Esophagus muscularis mucosa (tissue), 4 donors: Measurements from ENCODE around the gene DMD. TPM values are rescaled to one million over a fixed set of nuclear protein-coding genes. Genes with fewer than 3 reads are reported as not detected.
A peak's percentile ranks its signal among the peaks of the same experiment; 100 is the strongest.
"Not testable (repeated sequence)": the region's sequence is repeated elsewhere in the genome, so short reads cannot be mapped to it uniquely, and the experiment has no call there.

Experiments used
- DNase-seq: peaks from one replicate; pipeline ENCODE4 v3.0.0-alpha.2; 2017; ENCODE audit errors: extremely low spot score
- H3K27ac ChIP-seq, 4 donors: fragments of 200-600 bp; sonication (generic); replicated peaks in 1 of 4; 1 replicate in 3 of 4; 2 replicates in 1 of 4; pipeline ENCODE4 v1.5.1; 2016 to 2019; ENCODE audit warnings: mild to moderate bottlenecking in 1 of 4
- H3K27me3 ChIP-seq, 4 donors: fragments of 200-600 bp; sonication (generic); one replicate each; pipeline versions ENCODE4 v1.5.1 to v1.6.0; 2016 to 2019
- H3K36me3 ChIP-seq, 4 donors: fragments of 200-600 bp; sonication (generic); one replicate each; pipeline ENCODE4 v1.5.1; 2016 to 2019
- H3K4me1 ChIP-seq, 4 donors: fragments of 200-600 bp; sonication (generic); one replicate each; pipeline ENCODE4 v1.5.1; 2016 to 2019
- H3K4me3 ChIP-seq, 4 donors: fragments of 200-600 bp; sonication (generic); 1 replicate in 2 of 4; 2 replicates in 2 of 4; pipeline ENCODE4 v1.5.1; 2016 to 2019; ENCODE audit warnings: mild to moderate bottlenecking in 4 of 4, moderate library complexity in 1 of 4
- H3K9me3 ChIP-seq, 4 donors: fragments of 200-600 bp; sonication (generic); 1 replicate in 3 of 4; 2 replicates in 1 of 4; pipeline ENCODE4 v1.5.1; 2016 to 2019
- CTCF ChIP-seq, 3 experiments: fragments of 200-600 bp in 2 of 3; fragments of 450-650 bp in 1 of 3; sonication (generic) in 2 of 3; IDR thresholded peaks; one replicate each; pipeline ENCODE4 v1.5.1; 2017 to 2019; ENCODE audit warnings: antibody characterized with exemption in 3 of 3, mild to moderate bottlenecking in 2 of 3, moderate library complexity in 1 of 3
- EP300 ChIP-seq: sonication (generic); formaldehyde crosslinking; IDR thresholded peaks from one replicate; pipeline ENCODE4 v1.6.1; 2017; ENCODE audit warnings: antibody characterized with exemption
- POLR2A ChIP-seq: fragments of 450-650 bp; IDR thresholded peaks from one replicate; pipeline ENCODE4 v1.6.1; 2017; ENCODE audit warnings: antibody characterized with exemption, moderate library complexity, mild to moderate bottlenecking, low read depth
- POLR2AphosphoS5 ChIP-seq, 2 donors: sonication (generic); formaldehyde crosslinking; IDR thresholded peaks; one replicate each; pipeline ENCODE4 v1.6.1; 2017; ENCODE audit warnings: antibody characterized with exemption in 2 of 2
- WGBS: methylation state at CpG from one replicate; pipeline ENCODE4 v1.1.5; 2018; 5-methylcytosine and 5-hydroxymethylcytosine counted together
- intact Hi-C: fragments of 100-400 bp; cut with DNase I; formaldehyde crosslinking; loops from one replicate; pipeline ENCODE4 v1.15.1; 2023
- total RNA-seq, 4 donors: library from RNA; depleted of rRNA; stranded (reverse); fragments of >200 nt; gene quantifications; one replicate each; pipeline versions ENCODE4 v1.1.0 to v1.2.1, GENCODE V29; 2016

DMD gene
- total RNA-seq, 4 donors from 2014 or later, result 127 to 210 (median 188) TPM

- no peaks in the 10 kb centered on the region for H3K9me3 ChIP-seq
- intact Hi-C loops, result no loop called here
- no peaks in the 10 kb centered on the region for H3K27me3 ChIP-seq
- H3K36me3 ChIP-seq, result no peaks in the 10 kb centered on the region
- TF ChIP-seq POLR2A (no peak), CTCF (IDR thresholded peaks at IDR 0.05) (no peak), POLR2AphosphoS5 (IDR thresholded peaks at IDR 0.05) (no peak), EP300 (no peak)
- no peaks in the 10 kb centered on the region for H3K4me1 ChIP-seq
- H3K27ac ChIP-seq, result no peak overlapping the region
- no peak overlapping the region for H3K4me3 ChIP-seq
- DNase-seq, result no peak
- WGBS, result 43% methylated on average over 1 of the region's 1 CpG
Observed at GRCh38 chrX:32545101-32545500, 666.2 kb downstream of the DMD start.

GRCh38 chrX:32538554-32538953, 672.8 kb downstream of the DMD start:
- DNase-seq, result no peak
- no peaks in the 10 kb centered on the region for H3K27me3 ChIP-seq
- 88% methylated on average over 8 of the region's 8 CpGs for WGBS
- TF ChIP-seq POLR2AphosphoS5 (IDR thresholded peaks at IDR 0.05) (no peak), CTCF (IDR thresholded peaks at IDR 0.05) (no peak), EP300 (no peak), POLR2A (no peak)
- intact Hi-C loops, result loop anchor here (5.0 kb wide), 1 partner anchor 799 kb away; no protein-coding TSS in a partner anchor
- no peak overlapping the region for H3K27ac ChIP-seq
- H3K36me3 ChIP-seq, result no peaks in the 10 kb centered on the region
- H3K9me3 ChIP-seq, result no peaks in the 10 kb centered on the region
- H3K4me3 ChIP-seq, result no peak overlapping the region
- H3K4me1 ChIP-seq, result no peaks in the 10 kb centered on the region

- DNase-seq, result no peak
- intact Hi-C loops, result no loop called here
Observed at GRCh38 chrX:32533848-32534247, 677.5 kb downstream of the DMD start.

GRCh38 chrX:32532262-32532661, 679.1 kb downstream of the DMD start:
- WGBS, result 63% methylated on average over 4 of the region's 4 CpGs
- TF ChIP-seq POLR2A (no peak), CTCF (IDR thresholded peaks at IDR 0.05) (no peak), POLR2AphosphoS5 (IDR thresholded peaks at IDR 0.05) (no peak), EP300 (no peak)
- intact Hi-C loops, result no loop called here
- H3K36me3 ChIP-seq, result no peaks in the 10 kb centered on the region
- no peak for DNase-seq
- H3K4me1 ChIP-seq, result no peaks in the 10 kb centered on the region
- H3K4me3 ChIP-seq, result no peak overlapping the region
- H3K27ac ChIP-seq, result no peak overlapping the region
- no peaks in the 10 kb centered on the region for H3K27me3 ChIP-seq
- no peaks in the 10 kb centered on the region for H3K9me3 ChIP-seq

More at GRCh38 chrX:32533848-32534247, 677.5 kb downstream of the DMD start:
- 69% methylated on average over 4 of the region's 4 CpGs for WGBS
- H3K4me3 ChIP-seq, result no peak overlapping the region
- H3K27me3 ChIP-seq, result no peaks in the 10 kb centered on the region
- H3K4me1 ChIP-seq, result no peaks in the 10 kb centered on the region
- H3K9me3 ChIP-seq, result no peaks in the 10 kb centered on the region
- no peak for TF ChIP-seq POLR2A
- no peak for TF ChIP-seq CTCF (IDR thresholded peaks at IDR 0.05)
- TF ChIP-seq POLR2AphosphoS5 (IDR thresholded peaks at IDR 0.05), result no peak
- TF ChIP-seq EP300, result no peak
- H3K36me3 ChIP-seq, result no peaks in the 10 kb centered on the region
- no peak overlapping the region for H3K27ac ChIP-seq

- H3K27me3 ChIP-seq, result no peaks in the 10 kb centered on the region
- 5% methylated on average over 3 of the region's 3 CpGs for WGBS
- no peaks in the 10 kb centered on the region for H3K9me3 ChIP-seq
- peak overlapping the region; percentile 13 to 36 (median 24) for H3K4me3 ChIP-seq
- H3K36me3 ChIP-seq, result no peaks in the 10 kb centered on the region
- no peaks in the 10 kb centered on the region for H3K4me1 ChIP-seq
- intact Hi-C loops, result no loop called here
- H3K27ac ChIP-seq, result no peak overlapping the region
- TF ChIP-seq POLR2AphosphoS5 (IDR thresholded peaks at IDR 0.05), result no peak
- no peak for TF ChIP-seq POLR2A
- TF ChIP-seq CTCF (IDR thresholded peaks at IDR 0.05), result peak; percentile 31 to 47 (median 45)
- DNase-seq, result no peak
Observed at GRCh38 chrX:32530802-32531403, 680.4 kb downstream of the DMD start.

GRCh38 chrX:32528451-32528850, 682.9 kb downstream of the DMD start:
- H3K4me3 ChIP-seq, H3K27ac ChIP-seq, H3K9me3 ChIP-seq, intact Hi-C loops, H3K4me1 ChIP-seq, H3K36me3 ChIP-seq, H3K27me3 ChIP-seq, DNase-seq: not testable (repeated sequence)
